Measurements from ENCODE around the gene DOK3.

The DOK3 gene

DNA sequence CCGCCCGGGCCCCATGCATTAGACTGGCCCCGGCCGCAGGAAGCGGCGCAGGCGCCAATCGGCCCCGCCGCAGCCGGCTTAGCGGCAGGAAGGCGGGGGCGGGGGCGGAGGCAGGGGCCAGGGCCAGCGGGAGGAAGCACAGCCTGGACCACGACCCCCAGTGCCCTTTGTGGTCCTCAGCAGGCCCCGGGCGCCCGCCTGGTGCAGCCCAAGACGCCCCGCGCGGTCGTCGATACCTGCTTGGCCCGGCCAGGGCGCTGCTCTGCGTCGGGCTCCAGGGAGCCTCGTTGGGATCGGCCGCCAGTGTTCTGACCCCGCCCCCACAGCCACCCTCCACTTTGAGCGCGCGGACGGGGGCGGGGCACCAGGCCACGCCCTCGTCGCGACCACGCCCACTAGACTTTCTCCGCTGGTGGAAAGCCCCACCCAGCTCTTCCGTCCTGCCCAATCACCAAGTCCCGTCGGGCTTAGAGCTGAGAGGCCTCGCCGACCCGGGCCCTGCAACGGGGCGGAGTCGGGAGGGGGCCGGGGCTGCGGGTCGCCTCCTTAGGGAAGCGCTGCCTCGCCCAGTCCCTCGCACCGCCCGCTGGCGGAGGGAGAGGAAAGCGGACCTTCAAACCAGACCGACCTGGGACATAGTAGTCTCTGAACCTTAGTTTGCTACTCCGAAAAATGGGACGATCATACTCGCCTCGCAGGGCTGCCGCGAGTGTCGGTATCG, 12.2 kb downstream of the DOK3 start, which contains the start of gene PDLIM7:
Gene PDLIM7, minus strand, starts transcription at position 313 of the 721 bp plus-strand sequence. CDS start 1,092 bp downstream, outside the sequence.
- DNase-seq (ENCODE audit: extremely low spot score) = peak; percentile 97
- TF ChIP-seq, protein P1, sequence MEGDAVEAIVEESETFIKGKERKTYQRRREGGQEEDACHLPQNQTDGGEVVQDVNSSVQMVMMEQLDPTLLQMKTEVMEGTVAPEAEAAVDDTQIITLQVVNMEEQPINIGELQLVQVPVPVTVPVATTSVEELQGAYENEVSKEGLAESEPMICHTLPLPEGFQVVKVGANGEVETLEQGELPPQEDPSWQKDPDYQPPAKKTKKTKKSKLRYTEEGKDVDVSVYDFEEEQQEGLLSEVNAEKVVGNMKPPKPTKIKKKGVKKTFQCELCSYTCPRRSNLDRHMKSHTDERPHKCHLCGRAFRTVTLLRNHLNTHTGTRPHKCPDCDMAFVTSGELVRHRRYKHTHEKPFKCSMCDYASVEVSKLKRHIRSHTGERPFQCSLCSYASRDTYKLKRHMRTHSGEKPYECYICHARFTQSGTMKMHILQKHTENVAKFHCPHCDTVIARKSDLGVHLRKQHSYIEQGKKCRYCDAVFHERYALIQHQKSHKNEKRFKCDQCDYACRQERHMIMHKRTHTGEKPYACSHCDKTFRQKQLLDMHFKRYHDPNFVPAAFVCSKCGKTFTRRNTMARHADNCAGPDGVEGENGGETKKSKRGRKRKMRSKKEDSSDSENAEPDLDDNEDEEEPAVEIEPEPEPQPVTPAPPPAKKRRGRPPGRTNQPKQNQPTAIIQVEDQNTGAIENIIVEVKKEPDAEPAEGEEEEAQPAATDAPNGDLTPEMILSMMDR (IDR thresholded peaks at IDR 0.05; ENCODE audit: control extremely low read depth, extremely low read depth, low read depth, missing control alignments) = no peak
- CTCF ChIA-PET = interaction anchor here (0.9 to 11.1 kb wide), 9 partner anchors 9 to 387 kb away, joined by 3 to 87 read pairs (median 6); partner anchors contain the start of gene DOK3
- POLR2A ChIA-PET = interaction anchor here (0.6 to 2.4 kb wide), 4 partner anchors 9 to 32 kb away, joined by 3 to 17 read pairs (median 4); partner anchors contain the start of gene DOK3

DNA sequence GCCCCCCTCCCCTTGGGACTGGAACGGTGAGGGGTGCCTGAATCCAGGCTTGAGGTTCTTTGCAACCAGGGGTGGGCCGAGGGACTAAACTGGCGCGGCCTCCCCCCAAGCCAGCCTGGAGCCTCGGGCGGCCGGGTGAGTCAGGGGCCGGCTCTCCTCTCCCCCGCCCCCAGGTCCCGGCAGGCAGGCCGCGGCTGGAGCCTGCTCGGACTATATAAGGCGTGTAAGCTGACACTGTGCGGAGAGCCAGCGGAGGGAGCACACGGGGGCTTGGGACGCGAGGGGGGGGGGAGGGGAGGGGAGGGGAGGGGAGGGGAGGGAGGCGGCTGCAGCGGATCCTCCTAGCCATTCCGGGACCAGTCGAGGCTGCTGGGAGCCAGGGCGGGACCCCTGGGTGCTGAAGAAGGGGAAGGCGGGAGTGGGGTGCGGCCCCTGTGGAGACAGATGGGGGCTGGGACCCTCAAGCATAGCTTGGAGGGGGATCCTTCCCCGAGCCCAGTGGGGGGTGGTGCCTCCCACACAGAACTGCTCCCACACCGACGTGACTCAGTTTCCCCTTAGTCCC, 12.8 kb downstream of the DOK3 start:
- TF ChIP-seq, protein P1 (IDR thresholded peaks at IDR 0.05; ENCODE audit: control extremely low read depth, extremely low read depth, low read depth, missing control alignments) = no peak
- DNase-seq (ENCODE audit: extremely low spot score) = peak; percentile 71
- ChIA-PET CTCF (interaction anchor here (0.9 to 11.1 kb wide), 11 partner anchors 8 to 387 kb away, joined by 3 to 87 read pairs (median 5); partner anchors contain the start of gene DOK3), POLR2A (interaction anchor here (0.6 to 2.4 kb wide), 4 partner anchors 9 to 31 kb away, joined by 3 to 17 read pairs (median 4); partner anchors contain the start of gene DOK3)

DNA sequence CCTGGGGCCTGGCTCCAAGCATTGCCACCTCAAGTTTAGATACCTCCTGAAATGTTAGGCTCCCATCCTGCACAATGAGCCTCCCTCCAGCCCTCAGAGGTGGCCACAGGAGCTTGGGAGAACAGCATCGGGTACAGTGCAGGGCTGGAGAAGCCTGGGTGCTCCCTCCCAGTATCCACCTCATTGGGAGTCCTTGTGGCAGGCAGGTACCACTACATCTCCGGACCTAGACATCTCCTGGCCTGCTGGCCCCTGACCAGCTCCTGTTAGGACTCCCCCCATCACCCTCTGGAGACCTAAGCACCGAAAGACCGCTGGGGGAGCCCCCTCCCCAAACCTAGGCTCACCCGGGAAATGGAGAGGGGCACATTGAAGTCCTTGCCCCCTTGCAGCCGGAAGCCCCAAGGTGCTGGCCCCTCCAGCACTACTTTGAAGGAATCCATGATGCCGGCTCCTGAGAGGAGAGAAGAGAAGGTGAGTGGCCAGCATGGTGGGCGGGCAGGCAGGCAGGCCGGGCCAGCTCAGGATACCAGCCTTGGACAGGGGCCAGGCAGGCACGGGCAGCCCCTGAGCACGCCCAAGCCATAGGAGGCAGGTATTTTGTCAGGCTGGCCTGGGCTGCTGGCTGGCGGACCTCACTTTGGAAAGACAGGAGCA, 13.4 kb downstream of the DOK3 start:
- POLR2A ChIA-PET = interaction anchor here (2.4 kb wide), 1 partner anchor 13 kb away, joined by 17 read pairs; the partner anchor contains the start of gene DOK3
- TF ChIP-seq, protein P1 (IDR thresholded peaks at IDR 0.05; ENCODE audit: control extremely low read depth, extremely low read depth, low read depth, missing control alignments) = no peak
- CTCF ChIA-PET = interaction anchor here (1.1 to 11.1 kb wide), 8 partner anchors 9 to 106 kb away, joined by 3 to 87 read pairs (median 11); partner anchors contain the start of gene DOK3
- peak; percentile 37 for DNase-seq (ENCODE audit: extremely low spot score)

DNA sequence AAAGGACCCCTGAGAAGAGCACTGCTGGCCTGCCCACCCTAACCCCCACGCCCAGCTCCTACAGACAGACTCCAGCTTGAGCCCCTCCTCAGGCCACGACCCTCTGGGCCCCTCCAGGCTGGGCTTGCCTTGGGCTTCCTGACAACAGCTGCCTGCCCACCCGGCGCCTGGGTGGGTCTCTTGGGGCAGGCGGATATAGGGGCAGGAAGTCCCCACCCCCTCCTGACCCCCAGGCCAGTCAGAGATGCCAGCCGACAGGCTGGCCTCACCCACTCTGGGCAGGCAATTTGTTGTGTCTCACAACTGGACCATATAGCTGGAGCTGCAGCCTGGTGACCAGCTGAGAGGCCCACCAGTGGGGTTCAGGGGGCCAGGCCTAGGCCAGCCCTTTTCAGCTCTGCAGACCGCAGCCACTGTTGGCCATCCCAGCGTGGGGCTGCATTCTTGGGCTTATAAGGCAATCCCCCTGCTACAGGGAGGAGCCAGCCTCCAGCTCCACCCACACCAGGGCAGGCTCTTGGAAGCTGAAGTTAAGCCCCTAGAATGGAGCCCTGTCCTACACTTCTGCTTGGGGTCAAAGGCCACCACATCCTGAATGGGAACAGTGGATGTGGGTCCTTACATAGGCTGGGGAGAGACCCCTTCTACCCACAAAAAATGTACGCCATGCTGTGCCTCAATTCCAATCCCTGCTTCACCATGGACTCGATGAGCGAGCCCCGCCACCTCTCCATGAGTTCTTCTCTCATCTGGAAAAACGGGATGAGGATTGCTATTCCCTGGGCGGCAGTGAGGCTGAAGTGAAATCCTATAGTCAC, 14.2 kb downstream of the DOK3 start:
- TF ChIP-seq, protein P1 (IDR thresholded peaks at IDR 0.05; ENCODE audit: control extremely low read depth, extremely low read depth, low read depth, missing control alignments) = no peak
- DNase-seq (ENCODE audit: extremely low spot score) = peak; percentile 55
- ChIA-PET CTCF (interaction anchor here (0.6 to 11.1 kb wide), 12 partner anchors 9 to 186 kb away, joined by 3 to 87 read pairs (median 6); partner anchors contain the start of gene DOK3), POLR2A (interaction anchor here (0.6 to 2.4 kb wide), 2 partner anchors 13 to 14 kb away, joined by 5 to 17 read pairs; partner anchors contain the start of gene DOK3)

DNA sequence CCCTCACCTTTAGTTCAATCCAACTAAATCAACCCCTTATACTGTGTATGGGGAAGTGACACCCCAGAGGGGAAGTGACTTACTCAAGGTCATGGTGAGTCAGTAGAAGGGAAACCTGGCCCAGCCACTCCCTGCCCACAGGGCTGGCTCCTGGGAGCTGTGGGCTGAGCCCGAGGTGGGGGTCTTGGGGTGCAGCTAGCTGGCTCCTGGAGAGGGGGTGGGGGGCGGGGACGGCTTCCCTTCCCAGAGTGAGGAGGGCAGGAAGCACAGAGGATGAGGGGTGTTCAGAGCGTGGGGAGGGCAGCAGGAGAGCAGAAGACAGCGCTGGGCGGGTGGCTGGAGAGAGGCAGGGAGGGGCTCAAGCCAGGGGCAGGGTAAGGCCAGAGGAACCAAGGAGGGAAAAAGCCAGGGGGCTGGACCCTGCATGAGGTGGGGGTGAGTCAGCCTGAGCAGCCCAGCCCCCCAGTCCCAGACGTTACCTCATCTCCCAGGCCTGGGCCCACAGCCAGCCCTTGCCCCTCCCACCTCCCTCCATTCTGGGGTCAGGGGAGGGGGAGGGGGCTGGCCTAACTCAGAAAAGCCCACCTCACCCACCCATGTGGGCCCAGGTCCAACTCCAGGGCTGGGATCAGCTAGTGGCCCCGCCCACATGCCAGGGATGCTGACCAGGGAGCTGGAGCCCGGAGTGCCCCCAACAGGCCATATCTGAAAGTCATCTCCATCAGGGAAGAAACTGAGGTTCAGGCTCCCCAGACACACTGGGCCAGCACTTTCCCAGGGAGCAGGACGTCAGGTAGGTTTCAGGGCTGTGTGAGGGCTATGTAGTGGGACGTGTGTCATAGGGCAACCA, 15.1 kb downstream of the DOK3 start:
- CTCF ChIA-PET = interaction anchor here (1.1 to 11.1 kb wide), 12 partner anchors 7 to 185 kb away, joined by 3 to 87 read pairs (median 8); no protein-coding TSS in a partner anchor
- TF ChIP-seq, protein P1 (IDR thresholded peaks at IDR 0.05; ENCODE audit: control extremely low read depth, extremely low read depth, low read depth, missing control alignments) = peak; percentile 20
- DNase-seq (ENCODE audit: extremely low spot score) = peak; percentile 67
- POLR2A ChIA-PET = interaction anchor here (0.6 kb wide), 1 partner anchor 12 kb away, joined by 5 read pairs; no protein-coding TSS in a partner anchor
